Activated CD4-positive, alpha-beta T cell treated with anti-CD3 and anti-CD28 coated beads, Interleukin-10, Interleukin-2, amounts not matched to agents 100 ng/mL and 50 ng/mL, durations not matched to agents 16 hours and 8 hours (primary cell): ENCODE measurements around the gene TUBA1B.

ENCODE experiments used
- DNase-seq: peaks from one replicate; pipeline ENCODE4 v3.0.0-alpha.2; 2020

Gene TUBA1B

DNA sequence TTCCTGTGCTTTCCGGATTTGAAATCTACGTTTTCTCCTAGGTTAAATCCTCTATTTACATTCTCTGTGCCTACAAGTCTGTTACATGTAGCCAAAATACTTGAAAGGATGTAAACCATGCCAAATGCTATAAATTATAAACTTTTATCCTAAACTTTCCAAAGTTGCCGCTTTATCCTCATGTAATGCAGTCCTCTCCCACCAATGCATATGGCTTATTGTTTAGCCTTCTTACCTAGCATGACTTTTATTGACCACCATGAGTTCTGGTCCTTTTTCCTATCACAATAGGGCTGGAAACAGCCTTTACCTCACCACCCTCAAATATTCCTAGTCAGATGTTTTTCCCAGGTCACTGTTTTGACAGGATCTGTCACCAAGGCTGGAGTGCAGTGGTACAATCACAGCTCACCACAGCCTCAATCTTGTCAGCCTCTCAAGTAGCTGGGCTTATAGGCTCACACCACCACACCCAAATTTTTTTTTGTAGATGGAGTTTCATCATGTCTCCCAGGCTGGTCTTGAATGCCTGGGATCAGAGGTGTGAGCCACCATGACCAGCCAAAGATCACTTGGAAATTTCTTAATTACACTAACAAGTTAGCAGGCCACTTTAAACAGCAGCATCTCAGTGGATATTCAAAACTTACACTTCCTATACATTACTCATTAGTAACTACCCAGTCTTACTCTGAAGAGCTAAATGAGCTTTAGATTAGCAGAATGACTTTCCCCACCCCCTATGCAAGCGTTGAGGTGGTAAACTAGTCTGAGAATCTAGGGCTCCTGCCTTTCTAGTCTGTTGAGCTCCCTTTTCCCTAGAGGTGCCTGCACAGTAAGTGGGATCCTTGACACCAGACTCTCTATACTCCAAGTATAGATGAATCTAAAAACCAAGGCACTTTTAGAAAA, 4.1 kb downstream of the TUBA1B start:
- peak; percentile 27 for DNase-seq

DNA sequence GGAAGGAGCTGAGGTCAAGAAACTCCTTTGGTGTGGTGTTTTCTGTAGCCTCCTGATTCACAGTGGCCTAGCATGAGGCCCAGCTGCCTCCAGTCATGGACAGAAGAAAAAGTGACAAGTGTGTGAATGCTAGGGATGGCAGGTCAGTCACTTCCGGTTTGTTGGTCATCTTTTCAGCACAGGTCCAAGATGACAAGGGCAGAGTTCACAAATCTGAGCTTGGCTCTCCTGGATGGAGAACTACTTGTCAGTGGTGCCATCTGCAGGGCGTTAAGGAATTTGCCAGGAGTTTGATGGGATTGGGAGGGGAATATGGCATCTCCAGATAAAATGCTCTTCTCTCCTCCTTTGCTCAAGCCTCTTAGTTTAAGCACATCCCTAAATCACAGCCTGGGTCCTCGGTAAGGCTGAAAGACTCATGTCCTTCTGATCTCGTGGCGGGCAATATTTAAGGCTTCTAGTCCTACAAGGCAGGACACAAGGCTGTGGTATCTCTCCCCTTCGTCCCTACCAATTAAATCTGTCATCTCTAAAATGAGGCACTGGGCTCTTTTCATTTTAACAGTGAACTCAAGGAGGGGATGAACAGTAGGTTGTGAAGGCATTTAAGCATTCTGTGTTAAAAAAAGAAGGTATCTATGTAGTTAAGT, 10.0 kb downstream of the TUBA1B start:
- DNase-seq, result no peak

DNA sequence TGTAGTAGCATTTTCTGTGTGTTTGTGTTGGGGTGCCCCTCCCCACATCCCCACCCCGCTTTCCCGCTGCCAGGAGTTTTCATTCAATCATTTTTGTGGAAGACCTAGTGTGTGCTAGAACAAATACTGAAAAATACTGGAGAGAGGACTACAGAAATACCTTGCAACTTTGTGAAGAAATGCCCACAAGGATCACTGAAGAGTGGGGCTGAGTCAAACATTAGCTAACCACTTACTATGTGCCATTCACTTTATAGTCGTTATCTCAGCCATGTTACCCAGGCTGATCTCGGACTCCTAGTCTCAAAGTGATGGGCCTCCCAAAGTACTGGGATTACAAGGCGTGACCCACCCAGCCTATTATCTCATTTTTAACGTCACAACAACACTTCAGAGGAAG, 20.0 kb downstream of the TUBA1B start:
- DNase-seq, result no peak

DNA sequence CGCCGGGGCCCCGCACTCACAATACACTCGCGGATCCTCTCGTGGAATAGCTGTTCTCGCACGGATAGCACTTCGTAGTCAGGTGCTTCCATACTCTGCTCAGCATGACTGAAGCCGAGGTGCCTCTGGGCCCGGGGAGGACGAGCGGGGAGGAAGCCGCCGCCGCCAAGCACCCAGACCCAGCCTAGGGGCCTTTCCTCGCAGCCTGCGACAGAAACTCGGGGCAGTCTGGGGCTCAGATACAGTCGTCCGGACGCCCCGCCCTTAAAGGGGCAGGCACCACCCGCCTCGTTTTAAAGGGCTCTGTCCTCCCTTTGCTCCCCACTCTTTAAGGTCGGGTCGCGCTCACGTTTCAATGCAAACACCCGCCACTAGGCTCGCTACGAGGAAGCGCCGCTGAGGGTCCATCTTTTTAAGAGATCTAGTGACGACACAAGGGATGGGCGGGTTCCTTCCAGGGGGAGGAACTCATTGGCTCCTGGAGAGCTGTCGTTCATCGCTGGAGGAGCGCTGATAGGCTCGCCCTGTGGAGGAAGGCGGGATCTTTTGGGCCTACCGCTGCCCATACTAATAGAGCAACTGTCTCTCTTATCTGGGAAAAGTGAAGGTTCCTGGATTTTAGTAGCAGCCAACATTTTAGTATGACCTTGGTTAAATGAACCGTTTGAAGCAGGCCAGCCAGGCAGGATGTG, 20.6 kb downstream of the TUBA1B start, which contains the start of gene LMBR1L:
Gene LMBR1L (minus strand): TSS at position 384 of the 692 bp plus-strand sequence. CDS start 292 bp downstream, at position 92.
- DNase-seq, result peak; percentile 97

DNA sequence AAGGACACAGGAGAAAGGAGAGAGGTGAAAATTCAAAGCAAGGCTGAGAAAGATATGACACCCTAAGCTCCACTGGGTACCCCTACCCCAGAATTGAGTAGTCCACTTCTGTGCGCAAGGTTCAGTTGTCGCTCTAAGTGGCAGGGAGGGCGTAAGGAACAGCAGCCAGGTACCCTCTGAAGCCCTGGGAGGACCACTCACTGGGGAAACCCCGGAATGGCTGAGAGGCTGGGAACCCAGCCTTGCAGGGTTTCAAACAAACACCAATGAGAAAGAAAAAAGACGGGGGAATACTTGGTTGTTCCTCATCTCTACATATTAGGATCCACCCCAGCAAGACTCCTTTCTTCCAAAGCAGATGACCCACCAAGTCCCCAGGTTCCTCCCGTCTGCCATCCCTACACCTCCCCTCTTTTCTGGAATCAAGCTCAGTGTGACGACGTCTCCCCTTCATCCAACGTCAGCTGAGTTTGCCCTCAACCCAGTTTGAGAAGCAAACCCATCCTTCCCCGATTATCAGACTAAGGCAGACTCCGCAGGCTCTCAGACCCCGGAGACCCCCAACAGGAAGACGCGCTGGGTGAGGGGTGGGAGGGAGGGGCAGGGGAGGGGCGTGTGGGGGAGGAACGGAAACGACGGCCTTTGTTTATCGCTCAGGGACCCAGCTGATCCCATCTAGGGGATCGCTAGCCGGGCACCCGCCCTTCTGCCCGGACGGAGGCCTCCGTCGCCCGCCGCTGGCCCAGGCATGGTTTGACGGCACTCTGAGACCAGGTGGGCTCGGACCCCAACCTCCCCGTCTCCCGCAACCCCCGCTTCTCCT, 21.3 kb downstream of the TUBA1B start:
- DNase-seq, result peak; percentile 16

DNA sequence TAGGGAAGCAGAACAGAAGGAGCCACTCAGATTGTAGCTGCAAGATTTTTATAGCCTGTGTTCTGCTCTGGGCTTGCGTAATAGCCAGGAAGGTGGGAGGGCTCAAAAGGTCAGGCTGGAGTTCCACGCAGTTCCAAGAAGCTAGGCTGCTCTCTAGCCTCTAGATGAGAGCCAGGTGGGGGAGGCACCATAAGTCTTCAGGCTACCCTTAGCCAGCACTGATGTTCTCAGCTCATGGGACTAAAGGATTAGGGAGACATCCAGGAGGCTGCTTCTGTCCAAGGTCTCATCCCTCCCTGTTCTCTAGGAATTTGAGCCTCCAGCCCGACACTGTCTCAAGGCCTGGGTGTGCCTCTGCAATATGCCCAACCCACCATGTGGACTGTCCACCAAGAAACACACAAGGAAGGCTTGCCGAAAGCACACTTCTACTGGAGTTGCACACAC, 22.2 kb downstream of the TUBA1B start:
- no peak for DNase-seq

DNA sequence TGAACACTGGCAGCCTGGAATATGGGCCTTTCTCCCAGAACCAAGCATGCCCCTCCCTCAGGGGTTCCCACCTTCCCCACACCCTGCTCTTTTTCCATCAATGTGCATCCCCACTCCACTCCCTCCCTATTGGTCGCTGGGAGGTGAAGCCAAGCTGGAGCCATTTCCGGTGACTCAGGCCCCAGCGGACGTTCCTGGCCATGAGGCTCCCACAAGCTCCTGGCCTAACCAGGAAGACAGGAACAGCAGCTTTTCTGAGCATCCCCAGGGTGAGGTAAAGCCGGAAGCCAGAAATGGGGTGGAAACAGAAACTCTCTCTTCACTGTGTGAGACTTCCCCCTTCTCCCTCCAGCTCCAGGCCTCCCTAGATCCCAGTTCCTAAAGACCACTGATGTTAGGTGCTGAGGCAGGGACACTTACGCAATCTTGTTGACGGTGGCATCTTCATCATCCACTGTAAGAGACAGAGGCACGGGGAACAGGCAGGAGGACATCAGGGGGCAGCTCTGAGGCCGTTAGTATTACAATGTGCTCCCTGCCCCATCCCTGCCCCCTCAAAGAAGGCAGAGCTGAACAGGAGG, 25.6 kb downstream of the TUBA1B start:
- DNase-seq, result no peak

DNA sequence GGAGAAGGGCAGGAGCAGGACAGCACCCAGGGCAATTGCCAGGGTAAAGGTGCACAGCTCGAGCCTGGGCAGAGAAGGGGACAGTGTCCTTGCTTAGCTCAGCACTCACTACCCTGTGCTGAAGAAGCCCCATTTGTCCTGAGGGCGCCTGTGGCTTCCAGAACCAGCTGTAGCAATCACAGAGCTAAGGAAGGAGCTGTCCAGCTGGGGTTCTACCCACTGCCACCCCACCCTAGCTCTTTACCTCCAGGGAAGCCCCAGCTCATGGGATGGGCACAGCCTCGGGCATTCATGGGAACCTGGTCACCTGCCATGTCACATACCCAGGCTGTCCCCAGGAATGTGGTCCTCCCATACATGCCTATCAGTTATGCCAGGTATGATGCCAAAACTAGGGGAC, 26.4 kb downstream of the TUBA1B start:
- no peak for DNase-seq

DNA sequence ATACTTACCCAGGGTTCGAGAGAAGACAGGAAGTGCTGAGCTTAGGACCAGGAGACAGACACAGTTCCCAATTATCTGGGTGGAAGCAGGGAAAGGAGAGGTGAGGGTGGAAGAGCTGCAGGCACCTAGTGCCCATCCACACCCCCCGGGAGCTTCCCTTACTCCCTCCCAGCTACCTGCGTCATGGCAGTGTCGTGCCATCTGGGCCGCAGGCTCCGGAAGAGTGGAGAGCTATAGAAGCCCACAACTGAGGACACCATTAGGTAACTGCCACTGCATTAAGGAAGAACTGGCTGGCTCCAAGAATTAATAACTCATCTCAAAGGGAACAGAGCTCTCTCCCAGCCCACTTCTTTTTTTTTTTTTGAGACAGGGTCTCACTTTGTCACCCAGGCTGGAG, 30.8 kb downstream of the TUBA1B start:
- no peak for DNase-seq

DNA sequence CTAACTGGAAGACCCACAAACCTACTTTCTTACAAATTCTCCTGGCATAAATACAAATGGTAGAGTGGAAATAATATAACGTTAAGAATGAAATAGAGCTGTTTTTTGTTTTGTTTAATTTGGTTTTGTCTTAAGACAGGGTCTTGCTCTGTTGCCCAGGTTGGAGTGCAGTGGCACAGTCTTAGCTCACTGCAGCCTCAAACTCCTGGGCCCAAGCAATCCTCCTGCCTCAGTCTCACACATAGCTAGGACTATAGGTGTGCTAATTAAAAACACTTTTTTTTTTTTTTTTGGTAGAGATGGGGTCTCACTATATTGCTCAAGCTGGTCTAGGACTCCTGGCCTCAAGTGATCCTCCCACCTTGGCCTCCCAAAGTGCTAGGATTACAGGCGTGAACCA, 32.5 kb downstream of the TUBA1B start:
- DNase-seq, result no peak

DNA sequence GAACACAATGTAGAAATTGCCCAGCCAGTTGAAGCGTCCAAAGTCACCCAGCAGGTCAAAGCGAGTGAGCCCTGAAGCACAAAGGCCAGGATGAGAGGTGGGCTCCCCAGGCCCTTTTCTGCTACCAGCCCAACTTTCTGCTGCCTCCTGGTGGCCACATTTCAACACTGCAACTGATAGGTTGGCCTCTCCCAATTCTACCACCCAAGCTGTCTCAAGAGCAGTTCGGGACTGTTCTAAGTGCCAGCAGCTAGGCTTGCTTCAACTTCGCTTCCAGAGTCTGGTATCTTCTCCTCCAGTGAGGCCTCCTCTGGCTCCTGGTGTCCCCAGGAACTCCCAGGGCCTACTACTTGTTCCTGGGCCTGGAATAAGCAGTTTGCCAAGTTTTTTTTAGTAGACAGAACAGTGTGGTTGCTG, 33.2 kb downstream of the TUBA1B start:
- peak; percentile 70 for DNase-seq

DNA sequence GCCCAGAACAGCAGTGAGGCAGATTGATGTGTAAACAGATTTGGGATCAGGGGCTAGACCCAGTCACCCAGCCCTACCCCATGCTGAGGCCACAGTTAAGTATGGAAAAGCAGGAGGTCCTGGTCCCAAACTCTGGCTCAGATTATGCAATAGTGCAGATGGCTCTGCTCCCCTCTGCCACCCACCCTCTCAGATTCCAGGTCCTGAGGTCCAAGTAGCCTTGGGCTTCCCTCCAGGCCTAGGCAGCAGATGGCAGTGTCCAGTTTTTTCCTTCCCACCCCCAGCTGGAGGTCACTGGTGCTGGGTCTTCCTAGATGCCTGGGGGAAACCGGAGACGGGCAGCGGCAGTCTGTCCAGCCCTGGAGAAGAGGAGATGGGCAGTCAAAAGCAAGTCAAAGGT, 33.8 kb downstream of the TUBA1B start:
- no peak for DNase-seq

DNA sequence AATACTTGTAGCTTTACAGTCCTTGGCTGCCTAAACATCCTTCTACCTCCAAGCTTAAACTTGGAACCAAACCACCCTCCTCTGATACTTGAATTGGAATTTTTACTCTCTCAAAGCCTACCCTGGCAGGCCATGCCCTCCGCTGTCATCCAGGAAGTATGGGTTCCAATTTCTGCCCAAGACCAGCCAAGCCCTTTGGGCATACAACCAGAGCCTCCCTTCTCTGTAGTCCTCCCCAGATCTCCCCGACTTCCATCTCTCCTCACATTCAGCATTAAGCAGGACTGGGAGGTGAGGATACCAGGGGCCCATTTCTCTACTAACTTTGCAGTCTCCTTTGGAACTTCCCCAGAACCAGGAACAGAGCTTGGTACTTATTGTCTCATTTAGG, 36.2 kb downstream of the TUBA1B start:
- no peak for DNase-seq

DNA sequence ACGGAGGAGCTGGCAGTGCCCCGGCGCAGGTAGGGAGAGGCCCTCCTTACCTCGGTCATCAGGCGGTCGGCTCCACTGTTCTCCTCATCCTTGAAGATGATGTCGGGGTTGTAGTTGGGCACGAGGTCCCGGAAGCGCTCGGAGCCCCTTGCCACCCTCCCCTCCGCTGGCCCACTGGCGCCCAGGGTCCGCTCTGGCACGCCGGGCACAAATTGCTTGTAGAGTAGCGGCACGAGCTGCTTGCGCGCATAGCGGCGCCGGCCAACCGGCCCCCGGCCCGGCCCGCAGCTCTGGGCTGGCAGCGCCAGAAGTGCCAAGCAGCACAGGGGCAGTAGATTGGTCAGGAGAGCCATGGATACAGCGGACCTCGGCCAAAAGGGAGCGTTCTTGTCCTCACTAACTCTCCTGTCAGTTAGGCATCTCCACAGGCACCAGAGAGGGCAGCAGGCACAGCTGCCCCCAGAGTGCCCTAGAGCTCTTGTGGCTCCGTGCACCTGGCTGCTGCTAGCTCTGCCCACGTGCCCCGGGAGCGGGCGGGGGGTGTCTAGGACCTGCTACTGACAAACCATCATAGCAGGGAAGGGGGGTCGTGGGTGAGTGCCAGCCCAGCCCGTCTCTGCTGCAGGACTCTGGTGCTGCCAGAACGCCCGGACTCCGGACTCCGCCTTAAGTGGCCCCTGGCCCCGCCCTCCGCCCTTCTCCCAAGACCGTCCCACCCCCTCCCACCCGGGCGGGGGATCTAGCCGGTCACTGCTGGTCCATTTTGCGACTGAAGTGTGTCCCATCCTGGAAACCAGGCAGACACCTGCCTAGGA, 36.8 kb downstream of the TUBA1B start, which contains the start of gene DHH:
Gene DHH (minus strand): TSS at position 642 of the 815 bp plus-strand sequence. CDS start 289 bp downstream, at position 353.
- no peak for DNase-seq

DNA sequence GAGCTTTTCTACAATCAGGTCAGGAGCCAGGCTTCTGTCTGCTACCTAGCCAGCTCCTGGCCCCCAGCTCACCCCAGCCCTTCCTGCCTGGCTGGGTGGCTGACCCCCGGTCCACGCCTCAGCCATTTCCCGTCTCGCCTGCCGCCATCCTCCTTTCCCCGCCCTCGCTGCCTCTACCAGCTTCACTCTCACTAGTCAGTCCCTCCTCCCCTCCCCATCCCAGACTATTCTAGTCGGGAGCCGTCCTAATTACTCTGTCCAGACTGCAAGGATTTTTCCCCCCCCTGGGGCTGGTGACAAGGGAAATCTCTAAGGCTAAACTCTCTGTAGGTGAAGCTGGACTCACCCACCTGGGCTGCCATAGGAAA, 37.4 kb downstream of the TUBA1B start:
- no peak for DNase-seq

DNA sequence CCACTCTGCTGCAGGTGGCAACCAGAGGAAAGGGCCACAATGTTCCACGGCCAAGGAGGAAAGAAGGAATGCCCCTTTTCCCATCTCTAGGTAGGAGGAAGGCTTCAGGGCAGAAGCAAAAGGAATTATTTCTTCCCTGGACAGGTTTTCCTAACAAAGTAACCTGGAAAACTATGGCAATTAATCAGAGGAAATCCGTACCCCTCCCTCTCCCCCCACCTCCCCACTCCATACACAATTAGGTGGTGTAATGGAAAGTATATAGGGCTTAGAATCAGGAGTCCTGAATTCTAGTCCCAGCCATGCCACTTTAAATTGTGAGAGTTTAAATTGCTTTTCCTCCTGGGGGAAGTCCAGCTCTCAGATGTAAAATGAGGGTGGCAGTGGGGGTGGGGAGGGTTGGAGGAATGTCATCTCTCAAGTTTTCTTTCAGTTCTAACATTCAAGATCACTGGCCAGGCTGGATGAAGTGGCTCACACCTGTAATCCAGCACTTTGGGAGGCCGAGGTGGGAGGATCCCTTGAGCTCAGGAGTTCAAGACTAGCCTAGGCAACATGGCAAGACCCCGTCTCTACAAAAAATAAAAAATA, 38.3 kb downstream of the TUBA1B start:
- no peak for DNase-seq

DNA sequence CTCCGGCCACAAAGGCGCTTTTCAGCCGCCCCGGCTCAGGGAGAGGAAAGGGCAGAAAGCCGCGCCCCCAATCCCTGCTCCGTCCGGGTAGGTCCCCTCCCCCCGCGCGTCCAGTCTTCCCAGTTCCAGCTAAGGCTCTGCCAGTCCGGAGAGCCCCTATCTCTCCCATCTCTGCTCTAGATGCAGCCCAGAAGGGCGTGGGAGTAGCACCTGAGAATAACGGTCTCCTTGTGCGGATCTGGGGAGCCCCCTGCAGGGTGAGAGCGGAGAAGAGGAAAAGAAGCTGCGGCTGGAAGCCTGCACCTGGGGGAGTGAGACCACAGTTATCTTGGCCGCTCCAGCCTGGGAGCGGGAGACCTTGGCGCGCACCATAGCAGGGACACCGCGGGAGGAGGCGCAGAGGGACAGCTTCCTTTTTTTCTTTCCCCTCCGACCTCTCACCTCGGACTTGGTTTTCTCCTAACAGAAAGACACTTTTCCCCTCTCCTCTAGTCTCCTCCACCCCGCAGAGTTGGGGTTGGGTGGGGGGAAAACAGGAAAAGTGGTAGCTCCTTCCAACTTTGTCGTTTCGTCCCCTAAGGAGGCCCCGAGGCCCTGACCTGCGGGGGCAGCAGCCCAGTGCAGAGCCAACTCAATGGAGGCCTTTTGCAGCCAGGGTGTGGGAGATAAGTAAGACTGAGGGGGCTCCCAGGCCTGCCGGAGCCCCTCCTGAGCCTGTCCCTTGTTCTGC, 38.9 kb downstream of the TUBA1B start:
- peak; percentile 68 for DNase-seq

DNA sequence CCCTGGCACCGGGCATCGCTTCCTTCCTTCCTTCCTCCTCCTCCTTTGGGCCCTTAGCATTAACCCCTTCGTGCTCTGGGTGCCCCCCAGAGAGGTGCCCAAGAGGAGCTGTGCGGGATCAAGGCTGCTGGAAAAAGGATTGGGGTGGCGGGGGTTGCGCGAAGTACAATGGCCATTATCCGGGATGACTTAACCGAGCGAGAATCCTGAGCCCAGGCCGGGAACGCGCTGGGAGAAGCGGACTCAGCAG, 39.4 kb downstream of the TUBA1B start:
- no peak for DNase-seq

DNA sequence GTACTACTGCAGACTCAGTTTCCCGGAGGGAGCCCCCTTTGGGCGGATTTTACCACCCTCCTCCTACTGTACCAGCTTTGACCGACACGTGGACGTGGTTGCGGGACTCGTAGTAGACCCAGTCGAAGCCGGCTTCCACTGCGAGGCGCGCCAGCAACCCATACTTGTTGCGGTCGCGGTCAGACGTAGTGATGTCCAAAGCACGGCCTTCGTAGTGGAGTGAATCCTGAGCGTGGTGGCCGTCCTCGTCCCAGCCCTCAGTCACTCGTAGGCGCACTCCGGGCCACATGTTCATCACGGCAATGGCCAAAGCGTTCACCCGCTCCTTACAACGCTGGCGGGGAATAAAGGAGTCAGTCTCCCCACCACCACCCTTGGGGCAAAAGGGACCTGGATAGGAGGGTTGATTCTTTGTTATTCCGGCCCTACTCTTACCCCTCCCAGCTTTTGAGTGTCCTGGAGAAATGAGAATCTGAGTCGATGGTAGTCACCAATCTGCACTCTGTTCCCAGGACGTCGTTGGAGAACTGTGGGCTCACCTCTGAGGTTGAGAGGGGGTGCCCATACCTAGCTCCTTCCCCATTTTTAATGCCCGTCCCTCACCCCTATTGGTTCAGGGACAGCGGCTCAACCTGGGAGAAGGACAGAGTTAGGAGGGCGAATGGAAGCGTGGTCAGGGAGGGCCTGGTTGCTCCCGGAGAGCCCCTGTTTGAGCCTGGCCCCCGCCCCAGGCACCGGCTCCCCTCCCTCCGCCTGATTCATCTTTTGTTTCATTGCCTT, 39.9 kb downstream of the TUBA1B start:
- no peak for DNase-seq
